Stimulated activated naive CD8-positive, alpha-beta T cell treated with anti-CD3 and anti-CD28 coated beads, Interleukin-15, Interleukin-2, amounts not matched to agents 100 U/mL and 50 U/mL, for 24 hours (primary cell): ENCODE measurements around the gene DLK1.

Experiments
- ATAC-seq: fragments of 150-1000 bp; cut with Tn5 transposase; one replicate; pipeline ENCODE4 v1.10.0; 2021
- DNase-seq: peaks from one replicate; pipeline ENCODE4 v3.0.0; 2021

DLK1 gene

GRCh38 chr14:100726550-100727085, at the start of gene DLK1:
DLK1 (plus strand) TSS chr14:100726892; CDS start chr14:100727069, 177 bp downstream.
- no peak for DNase-seq
- no peak for ATAC-seq

GRCh38 chr14:100677152-100677551, 49.5 kb upstream of the DLK1 start:
- no peak for ATAC-seq
- no peak for DNase-seq

GRCh38 chr14:100677554-100678468, 48.9 kb upstream of the DLK1 start:
- DNase-seq (no peak), ATAC-seq (no peak)

- ATAC-seq: no peak
- DNase-seq: no peak
Observed at GRCh38 chr14:100678469-100678828, 48.2 kb upstream of the DLK1 start.

- ATAC-seq: no peak
- DNase-seq: no peak
Observed at GRCh38 chr14:100679153-100679552, 47.5 kb upstream of the DLK1 start.

GRCh38 chr14:100679707-100680438, 46.8 kb upstream of the DLK1 start:
- DNase-seq (no peak), ATAC-seq (no peak)

- ATAC-seq (no peak), DNase-seq (no peak)
Observed at GRCh38 chr14:100680439-100681051, 46.1 kb upstream of the DLK1 start.

GRCh38 chr14:100681111-100681510, 45.6 kb upstream of the DLK1 start:
- DNase-seq: no peak
- no peak for ATAC-seq

GRCh38 chr14:100682749-100683148, 43.9 kb upstream of the DLK1 start:
- ATAC-seq (no peak), DNase-seq (no peak)

GRCh38 chr14:100683578-100683977, 43.1 kb upstream of the DLK1 start:
- no peak for ATAC-seq
- no peak for DNase-seq

GRCh38 chr14:100684154-100684553, 42.5 kb upstream of the DLK1 start:
- ATAC-seq: no peak
- no peak for DNase-seq

- DNase-seq (no peak), ATAC-seq (no peak)
Observed at GRCh38 chr14:100684961-100685360, 41.7 kb upstream of the DLK1 start.

- ATAC-seq (no peak), DNase-seq (no peak)
Observed at GRCh38 chr14:100686858-100687257, 39.8 kb upstream of the DLK1 start.

- no peak for DNase-seq
- ATAC-seq: no peak
Observed at GRCh38 chr14:100687386-100687785, 39.3 kb upstream of the DLK1 start.

GRCh38 chr14:100688051-100688450, 38.6 kb upstream of the DLK1 start:
- DNase-seq (no peak), ATAC-seq (no peak)

GRCh38 chr14:100688598-100689461, 37.9 kb upstream of the DLK1 start:
- DNase-seq: no peak
- no peak for ATAC-seq

GRCh38 chr14:100690672-100691071, 36.0 kb upstream of the DLK1 start:
- no peak for DNase-seq
- ATAC-seq: no peak

GRCh38 chr14:100691395-100692056, 35.2 kb upstream of the DLK1 start:
- ATAC-seq (no peak), DNase-seq (no peak)

- ATAC-seq (no peak), DNase-seq (no peak)
Observed at GRCh38 chr14:100692256-100692655, 34.4 kb upstream of the DLK1 start.

- DNase-seq (no peak), ATAC-seq (no peak)
Observed at GRCh38 chr14:100692859-100693558, 33.7 kb upstream of the DLK1 start.
